GM10266 (cell line): Measurements from ENCODE around the gene DCDC1.
A peak's percentile ranks its signal among the peaks of the same experiment; 100 is the strongest.

Experiments
- DNase-seq: peaks from one replicate; pipeline ENCODE4 v3.0.0; 2012; ENCODE audit errors: extremely low spot score
- CTCF ChIP-seq: IDR thresholded peaks from 2 replicates; pipeline ENCODE4 v1.5.1; 2012; ENCODE audit warnings: mild to moderate bottlenecking, low read depth; ENCODE audit not compliant: control insufficient read depth, insufficient read depth; ENCODE audit errors: missing control alignments

Gene DCDC1

DNA sequence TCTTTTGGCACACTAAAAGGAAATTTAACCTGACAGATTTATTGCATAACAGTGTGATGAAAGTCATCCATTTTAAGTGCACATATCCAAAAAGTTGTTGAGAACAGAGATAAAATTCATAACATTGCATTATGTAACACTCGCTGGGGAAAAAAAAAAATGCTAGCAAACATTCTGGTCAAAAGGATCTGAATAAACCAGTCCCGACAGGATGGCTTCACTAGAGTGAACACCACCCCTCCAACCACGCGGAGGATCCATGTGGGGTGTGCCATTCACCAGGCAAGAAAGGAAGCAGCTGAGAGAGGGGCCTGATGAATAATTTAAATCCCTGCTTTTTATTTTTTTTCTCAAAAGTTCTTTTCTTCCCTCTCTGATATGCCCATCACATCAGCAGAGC is 258.7 kb downstream of the DCDC1 start:
- TF ChIP-seq CTCF = no peak
- no peak for DNase-seq

DNA sequence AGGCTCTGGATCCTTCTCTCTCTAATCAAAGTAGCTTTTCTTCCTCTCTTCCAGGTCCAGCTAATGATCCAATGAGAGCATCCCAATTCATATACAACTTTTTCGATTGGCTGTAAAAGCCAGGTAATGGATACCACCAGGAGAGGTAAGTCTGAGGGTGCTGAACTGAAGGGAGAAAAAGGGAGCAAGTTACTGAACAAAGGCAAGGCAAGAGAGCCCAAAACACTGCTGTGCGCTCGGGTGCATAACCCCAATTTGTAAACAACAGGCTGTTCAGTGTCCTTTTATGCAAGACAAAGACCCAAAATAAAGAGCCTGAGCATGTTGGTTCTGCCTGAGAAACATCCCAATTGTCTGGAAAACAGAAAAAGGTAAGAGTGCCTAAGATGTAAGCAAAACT is 260.1 kb downstream of the DCDC1 start:
- no peak for DNase-seq
- no peak for TF ChIP-seq CTCF

DNA sequence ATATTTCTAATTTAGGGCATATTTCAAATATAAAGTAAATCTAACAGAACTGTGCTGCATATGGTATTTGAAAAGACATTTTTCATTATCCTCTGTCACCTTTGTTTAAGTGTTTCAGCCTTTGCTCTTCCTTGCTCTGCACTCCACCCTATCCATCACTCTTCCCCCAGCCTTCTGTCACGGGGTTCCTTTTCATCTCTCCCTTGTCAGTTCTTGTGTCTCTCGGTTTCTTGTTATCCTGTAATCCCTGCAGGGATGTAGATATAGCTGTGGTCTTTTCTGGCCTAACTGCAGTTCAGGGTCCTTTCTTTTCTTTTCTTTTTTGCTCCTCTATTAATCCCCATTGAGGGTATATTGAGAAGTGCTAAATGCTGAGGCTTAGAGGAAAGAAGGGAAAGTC is 261.9 kb downstream of the DCDC1 start:
- no peak for TF ChIP-seq CTCF
- DNase-seq = no peak

DNA sequence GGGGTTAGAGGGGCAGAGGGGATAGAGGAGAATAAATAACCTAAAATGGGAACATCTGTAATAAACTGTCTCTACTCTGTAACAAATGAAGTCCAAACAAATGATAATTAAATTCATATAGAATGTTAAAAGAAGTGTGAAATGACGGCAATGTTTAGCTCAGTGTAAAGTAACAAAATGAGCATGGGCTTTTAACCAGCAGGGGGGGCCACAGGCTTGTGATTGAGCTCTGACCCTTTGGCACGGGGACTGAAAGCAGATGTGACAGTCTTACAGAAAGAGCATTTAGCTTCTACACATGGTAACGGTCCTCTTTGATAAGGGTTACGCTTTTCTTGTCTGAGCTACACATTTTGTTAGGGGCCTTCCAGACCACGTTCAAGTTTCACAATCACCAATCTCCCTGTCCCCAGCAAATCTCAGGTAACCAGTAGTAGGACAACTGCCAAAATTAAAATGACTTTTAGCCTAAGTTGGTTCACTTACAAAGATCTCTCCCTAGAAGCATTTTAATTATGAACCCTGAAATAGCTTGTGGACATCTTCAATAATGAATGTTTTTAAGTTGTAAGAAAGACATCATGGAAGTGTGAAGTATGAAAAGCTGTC is 262.5 kb downstream of the DCDC1 start:
- DNase-seq = peak; percentile 32
- TF ChIP-seq CTCF = peak; percentile 67

DNA sequence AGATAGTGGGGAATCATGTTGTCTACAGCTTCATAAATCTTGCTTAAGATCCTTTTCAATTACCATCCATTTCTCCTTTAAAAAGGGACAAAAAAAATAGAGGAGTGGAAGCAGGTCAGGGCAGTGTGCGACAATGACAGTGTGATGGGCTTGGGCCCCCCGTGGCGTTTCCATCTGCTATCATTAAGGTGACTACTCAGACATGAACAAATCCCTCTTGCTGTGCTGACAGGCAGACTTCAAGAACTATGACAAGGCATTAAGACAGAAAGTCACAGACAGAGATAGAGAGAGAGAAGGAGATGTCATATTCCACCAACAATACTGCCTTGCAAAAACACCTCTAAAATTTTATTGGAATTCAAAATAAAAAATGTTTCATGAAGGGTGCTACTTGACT is 263.2 kb downstream of the DCDC1 start:
- no peak for DNase-seq
- TF ChIP-seq CTCF = no peak

DNA sequence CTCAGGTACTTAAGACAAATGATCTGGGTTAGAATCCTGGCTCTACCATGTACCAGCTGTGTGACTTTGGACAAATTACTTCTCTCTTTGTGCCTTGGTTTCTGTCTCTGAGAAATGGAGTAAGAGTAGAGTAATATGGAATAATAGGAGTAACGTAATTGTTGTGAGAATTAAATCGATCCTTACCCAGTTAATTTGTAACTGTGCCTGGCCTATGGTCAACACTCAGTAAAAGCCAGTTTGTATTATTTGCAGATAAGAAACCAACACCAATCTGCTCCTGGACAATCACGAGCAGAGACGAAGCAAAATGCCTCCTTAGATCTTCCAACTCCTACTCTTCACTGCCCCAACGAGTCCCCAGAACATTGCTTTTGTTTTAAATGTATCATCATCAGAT is 266.7 kb downstream of the DCDC1 start:
- DNase-seq = no peak
- TF ChIP-seq CTCF = no peak

DNA sequence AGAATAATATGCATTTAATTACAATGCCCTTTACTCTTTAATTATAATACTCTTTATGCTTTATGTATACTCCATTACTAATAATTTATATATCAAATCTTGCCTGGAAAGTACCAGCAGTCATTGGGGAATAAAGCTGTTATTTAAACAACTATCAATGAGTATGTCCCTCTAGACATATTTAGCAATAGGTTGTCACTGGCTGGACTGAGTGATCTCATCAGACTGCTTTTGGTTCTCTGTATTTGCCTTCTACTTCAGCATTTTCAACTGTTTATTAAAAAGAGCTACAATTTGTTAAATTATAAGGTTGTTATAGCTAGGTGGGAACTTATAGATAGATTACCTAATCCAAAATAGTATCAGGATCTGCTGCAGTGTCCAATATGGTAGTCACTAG is 267.2 kb downstream of the DCDC1 start:
- DNase-seq = no peak
- TF ChIP-seq CTCF = no peak
